ENCODE results near the gene BSND. TPM values are rescaled to one million over a fixed set of nuclear protein-coding genes. Genes with fewer than 3 reads are reported as not detected.

The BSND gene
- total and polyA plus RNA-seq, 9 donors: 0.10 to 0.46 (median 0.10) TPM; not detected in 6

- H3K9me3 ChIP-seq: no peaks in the 10 kb centered on the region
- DNase-seq: no peak
- 64 to 85% (median 78%) methylated on average over 3 of the region's 3 CpGs for WGBS, 3 donors
These were observed 42.9 kb downstream of the BSND start for GRCh38 chr1:55041613-55042012.

GRCh38 chr1:55043011-55043410 lies 44.3 kb downstream of the BSND start:
- DNase-seq: no peak
- Histone ChIP-seq H3K4me3 (no peak overlapping the region), H3K27me3 (no peaks in the 10 kb centered on the region), H3K27ac (no peak overlapping the region), H3K9me3 (no peaks in the 10 kb centered on the region), H3K4me1 (ENCODE audit: insufficient read depth) (no peaks in the 10 kb centered on the region), H3K36me3 (no peaks in the 10 kb centered on the region)
- 84 to 92% (median 89%) methylated on average over 2 of the region's 2 CpGs for WGBS, 3 donors
- intact Hi-C loops (cut with DNase I): no loop called here
- no peak for TF ChIP-seq CTCF (IDR thresholded peaks at IDR 0.05)
- TF ChIP-seq EP300 (IDR thresholded peaks at IDR 0.05): no peak
- no peak for TF ChIP-seq POLR2A (IDR thresholded peaks at IDR 0.05)

More at GRCh38 chr1:55041613-55042012, 42.9 kb downstream of the BSND start:
- TF ChIP-seq CTCF (IDR thresholded peaks at IDR 0.05) (no peak), EP300 (IDR thresholded peaks at IDR 0.05) (no peak), POLR2A (IDR thresholded peaks at IDR 0.05) (no peak)
- intact Hi-C loops (cut with DNase I): no loop called here
- H3K27me3 ChIP-seq: no peaks in the 10 kb centered on the region
- no peak overlapping the region for H3K27ac ChIP-seq
- H3K4me1 ChIP-seq (ENCODE audit: insufficient read depth): no peaks in the 10 kb centered on the region
- H3K36me3 ChIP-seq: no peaks in the 10 kb centered on the region
- no peak overlapping the region for H3K4me3 ChIP-seq

GRCh38 chr1:55043726-55044125 lies 45.0 kb downstream of the BSND start:
- no peak for TF ChIP-seq POLR2A (IDR thresholded peaks at IDR 0.05)
- TF ChIP-seq EP300 (IDR thresholded peaks at IDR 0.05): no peak
- no peak for TF ChIP-seq CTCF (IDR thresholded peaks at IDR 0.05)
- H3K27ac ChIP-seq: no peak overlapping the region
- H3K9me3 ChIP-seq: no peaks in the 10 kb centered on the region
- no peaks in the 10 kb centered on the region for H3K4me1 ChIP-seq (ENCODE audit: insufficient read depth)
- no peak overlapping the region for H3K4me3 ChIP-seq
- H3K36me3 ChIP-seq: no peaks in the 10 kb centered on the region
- intact Hi-C loops (cut with DNase I): no loop called here
- DNase-seq: no peak
- WGBS, 3 donors: 95 to 96% (median 96%) methylated on average over 9 of the region's 9 CpGs
- H3K27me3 ChIP-seq: no peaks in the 10 kb centered on the region

GRCh38 chr1:55044617-55045397 lies 46.1 kb downstream of the BSND start:
- DNase-seq: no peak
- Histone ChIP-seq H3K4me3 (no peak overlapping the region), H3K4me1 (ENCODE audit: insufficient read depth) (peaks cover 2% of the 10 kb centered on the region), H3K27me3 (no peaks in the 10 kb centered on the region), H3K36me3 (no peaks in the 10 kb centered on the region), H3K9me3 (no peaks in the 10 kb centered on the region), H3K27ac (no peak overlapping the region)
- intact Hi-C loops (cut with DNase I): no loop called here
- TF ChIP-seq EP300 (IDR thresholded peaks at IDR 0.05) (no peak), CTCF (IDR thresholded peaks at IDR 0.05) (no peak), POLR2A (IDR thresholded peaks at IDR 0.05) (no peak)
- whole genome bisulfite sequencing, 3 donors: 84 to 87% (median 86%) methylated on average over 15 of the region's 15 CpGs

Measured in ovary (tissue), 9 donors.